ENCODE measurements around the gene RIMBP2.
"Not testable (repeated sequence)": the region's sequence is repeated elsewhere in the genome, so short reads cannot be mapped to it uniquely, and the experiment has no call there.

RIMBP2 gene

DNA sequence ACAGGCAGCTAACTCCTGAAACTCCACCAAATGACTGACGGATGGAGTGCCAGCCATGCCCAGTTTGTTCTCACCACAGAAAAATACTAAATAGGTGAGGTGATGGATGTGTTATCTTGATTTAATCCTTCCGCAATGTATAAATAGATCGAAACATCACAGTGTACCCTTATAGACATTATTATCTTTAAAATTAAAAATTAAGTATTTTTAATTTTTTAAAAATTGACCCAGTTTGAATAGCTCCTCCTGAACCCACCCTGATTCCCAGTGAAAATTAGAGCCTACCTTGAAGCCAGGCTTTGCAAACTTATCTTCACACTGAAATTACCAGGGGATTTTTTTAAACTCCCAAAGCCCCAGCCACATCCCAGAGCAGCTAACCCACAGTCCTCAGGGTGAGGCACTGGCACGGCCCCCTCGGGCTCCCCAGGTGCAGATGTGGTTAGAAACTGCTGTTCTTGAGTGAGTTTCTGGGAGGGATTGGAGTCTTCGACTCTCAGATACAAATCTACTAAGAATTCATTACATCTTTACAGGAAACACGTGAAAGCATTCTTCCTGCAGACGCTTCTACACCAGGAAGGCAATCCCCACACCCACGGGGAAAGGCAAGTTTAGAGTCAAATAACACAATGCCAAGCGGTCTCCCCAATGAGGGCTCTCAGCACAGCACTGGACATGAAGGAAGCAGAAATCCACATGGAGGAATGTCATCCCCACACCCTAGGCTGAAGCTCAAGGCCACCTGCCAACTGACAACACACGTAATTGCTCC lies 126.4 kb downstream of the RIMBP2 start:
- no peak for DNase-seq

DNA sequence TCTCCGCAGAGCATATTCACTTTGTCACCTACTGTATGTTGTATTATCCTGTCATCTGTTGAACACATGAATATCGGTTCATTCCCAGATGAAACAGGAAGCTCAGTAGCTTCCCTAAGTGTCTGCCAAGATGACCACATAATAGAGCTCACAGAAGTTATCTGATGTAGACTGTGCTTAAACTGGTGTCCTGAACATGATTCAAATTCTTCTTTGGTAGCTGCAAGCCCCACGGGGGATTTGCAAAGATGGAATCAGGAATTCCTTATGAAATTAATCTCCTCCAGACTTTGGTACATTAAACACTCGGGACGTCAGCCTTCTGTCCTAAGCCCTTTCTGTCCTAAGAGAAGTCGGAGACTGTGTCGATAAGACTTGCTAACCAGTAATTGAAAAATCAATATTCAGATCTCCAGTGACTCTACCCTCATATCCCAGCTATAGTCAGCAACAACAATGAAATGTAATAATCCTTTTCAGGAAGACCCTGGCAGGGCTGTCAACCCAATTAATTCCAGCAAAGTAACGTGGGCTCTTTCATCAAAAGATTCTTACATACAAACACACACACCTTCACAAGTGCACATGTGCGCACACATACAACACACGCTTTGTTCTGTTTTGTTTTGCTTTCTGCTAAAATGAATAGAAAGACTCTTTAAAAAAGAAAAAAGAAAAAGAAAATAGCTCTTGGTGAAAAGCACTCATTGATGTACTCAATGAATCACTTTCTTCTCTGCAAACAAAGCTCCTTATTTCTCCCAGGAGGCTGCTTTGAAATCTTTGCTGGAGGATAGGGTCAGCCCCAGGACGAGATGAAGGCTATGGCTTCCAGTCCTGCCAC lies 127.2 kb downstream of the RIMBP2 start:
- DNase-seq: no peak

DNA sequence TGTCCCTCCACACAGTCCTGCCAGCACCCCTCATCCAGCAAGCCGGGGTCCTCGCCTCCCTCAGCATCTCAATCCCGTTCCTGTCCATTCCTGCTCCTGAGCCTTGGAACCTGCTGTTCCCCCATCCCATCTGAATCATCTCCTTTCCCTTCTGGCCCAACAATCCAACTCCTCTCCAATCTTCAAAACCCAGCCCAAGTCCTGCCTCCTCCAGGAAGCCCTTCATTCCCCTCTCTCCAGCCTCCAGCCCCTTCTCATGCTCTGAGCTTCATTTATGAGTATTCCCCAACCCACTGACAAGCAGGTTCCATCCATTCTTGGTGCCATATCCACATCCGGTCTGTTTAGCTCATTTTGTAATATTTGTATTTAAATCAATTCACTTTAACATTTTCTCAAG lies 128.1 kb downstream of the RIMBP2 start:
- no peak for DNase-seq

DNA sequence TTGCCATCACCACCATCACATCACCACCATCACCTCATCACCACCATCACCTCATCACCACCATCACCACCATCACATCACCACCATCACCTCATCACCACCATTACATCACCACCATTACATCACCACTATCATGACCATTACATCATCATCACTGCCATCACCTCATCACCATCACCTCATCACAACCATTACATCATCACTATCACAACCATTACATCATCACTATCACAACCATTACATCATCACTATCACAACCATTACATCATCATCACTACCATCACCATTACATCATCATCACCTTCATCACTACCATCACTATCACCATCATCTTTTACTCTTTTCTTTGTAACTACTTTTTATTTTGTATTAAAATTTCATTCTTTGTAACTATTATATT lies 131.6 kb downstream of the RIMBP2 start:
- not testable (repeated sequence) for DNase-seq

DNA sequence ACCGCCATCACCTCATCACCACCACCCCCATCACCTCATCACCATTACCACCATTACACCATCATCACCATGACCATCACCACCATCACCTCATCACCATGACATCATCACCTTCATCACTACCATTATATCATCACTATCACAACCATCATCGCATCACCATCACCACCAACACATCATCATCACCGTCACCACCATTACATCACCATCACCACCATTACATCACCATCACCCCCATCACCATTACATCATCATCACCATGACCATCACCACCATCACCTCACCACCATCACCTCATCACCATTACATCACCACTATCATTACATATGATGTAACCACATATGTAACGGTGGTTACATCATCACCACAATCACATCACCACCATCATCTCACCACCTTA lies 132.3 kb downstream of the RIMBP2 start:
- no peak for DNase-seq

DNA sequence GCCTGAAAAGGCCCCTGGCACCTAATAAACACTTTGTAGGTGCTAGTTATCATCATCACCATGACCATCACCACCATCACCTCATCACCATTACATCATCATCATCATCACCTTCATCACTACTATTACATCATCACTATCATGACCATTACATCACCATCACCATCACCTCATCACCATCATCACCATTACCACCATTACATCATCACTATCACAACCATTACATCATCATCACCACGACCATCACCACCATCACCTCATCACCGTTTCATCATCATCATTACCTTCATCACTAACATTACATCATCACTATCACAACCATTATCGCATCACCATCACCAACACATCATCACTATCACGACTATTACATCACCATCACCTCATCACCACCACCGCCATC lies 132.8 kb downstream of the RIMBP2 start:
- no peak for DNase-seq

DNA sequence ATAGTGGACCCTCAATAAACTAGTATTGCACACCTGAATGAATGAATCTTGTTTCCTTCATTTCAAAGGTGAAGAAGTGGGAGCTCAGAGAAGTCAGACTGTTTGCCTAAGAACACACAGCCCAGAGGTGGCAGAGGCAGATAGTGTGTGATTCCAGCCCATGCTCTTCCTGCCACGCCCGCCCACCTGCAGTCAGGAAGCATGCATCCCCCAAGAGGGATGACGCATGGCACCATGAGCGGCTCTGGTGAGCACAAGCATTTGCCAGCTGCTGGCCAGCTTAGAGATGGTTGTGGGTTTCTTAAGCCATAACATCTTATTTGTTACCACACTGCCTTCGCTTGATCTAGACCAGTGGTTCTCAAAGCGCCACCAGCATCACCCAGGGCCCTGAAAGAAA lies 133.8 kb downstream of the RIMBP2 start:
- no peak for DNase-seq

DNA sequence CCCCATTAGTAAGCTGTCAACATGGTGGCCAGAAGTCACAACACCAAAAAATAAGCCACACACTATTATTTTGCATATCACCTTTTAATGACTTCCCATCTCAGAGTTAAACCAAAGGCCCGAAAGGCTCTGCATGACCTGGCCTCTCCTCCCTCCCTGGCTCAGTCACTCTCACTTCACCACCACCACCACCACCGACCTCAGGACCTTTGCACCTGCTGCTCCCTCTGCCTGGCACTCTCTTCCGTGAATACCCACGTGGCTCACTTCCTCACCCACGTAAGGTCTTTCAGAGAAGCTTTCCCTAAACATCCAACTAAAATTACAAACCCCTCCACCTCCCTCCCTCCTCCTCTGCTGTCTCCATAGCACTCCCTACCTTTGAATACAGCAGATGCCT lies 134.3 kb downstream of the RIMBP2 start:
- DNase-seq: no peak

DNA sequence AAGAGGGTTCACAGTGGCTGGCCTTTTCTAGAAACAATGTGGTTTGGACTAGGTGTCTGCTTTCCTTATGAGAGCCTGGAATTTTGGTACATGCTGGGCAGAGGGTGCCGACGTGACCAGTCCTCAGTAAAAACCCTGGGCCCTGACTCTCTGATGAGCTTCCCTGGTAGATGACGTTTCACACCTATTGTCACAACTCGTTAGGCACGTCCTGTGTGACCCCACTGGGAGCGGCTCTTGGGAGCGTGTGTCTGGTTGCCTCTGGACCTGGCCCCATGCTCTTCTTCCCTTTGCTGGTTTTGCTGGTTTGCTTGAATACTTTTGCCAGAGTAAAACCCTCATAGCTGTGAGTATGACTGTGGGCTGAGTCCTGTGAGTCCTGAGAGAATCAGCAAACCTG lies 136.9 kb downstream of the RIMBP2 start:
- DNase-seq: no peak

DNA sequence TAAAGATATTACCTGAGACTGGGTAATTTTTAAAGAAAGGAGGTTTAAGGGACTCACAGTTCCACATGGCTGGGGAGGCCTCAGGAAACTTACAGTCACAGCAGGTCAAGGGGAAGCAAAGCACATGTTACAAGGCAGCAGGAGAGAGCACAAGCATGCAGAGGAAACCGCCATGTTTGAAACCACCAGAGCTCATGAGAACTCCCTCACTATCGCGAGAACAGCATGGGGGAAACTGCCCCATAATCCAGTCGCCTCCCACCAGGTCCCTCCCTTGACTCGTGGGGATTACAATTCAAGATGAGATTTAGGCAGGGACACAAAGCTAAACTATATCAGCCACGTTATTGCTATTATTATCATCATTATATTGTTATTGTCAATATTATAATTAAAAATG lies 138.7 kb downstream of the RIMBP2 start:
- DNase-seq: no peak

DNA sequence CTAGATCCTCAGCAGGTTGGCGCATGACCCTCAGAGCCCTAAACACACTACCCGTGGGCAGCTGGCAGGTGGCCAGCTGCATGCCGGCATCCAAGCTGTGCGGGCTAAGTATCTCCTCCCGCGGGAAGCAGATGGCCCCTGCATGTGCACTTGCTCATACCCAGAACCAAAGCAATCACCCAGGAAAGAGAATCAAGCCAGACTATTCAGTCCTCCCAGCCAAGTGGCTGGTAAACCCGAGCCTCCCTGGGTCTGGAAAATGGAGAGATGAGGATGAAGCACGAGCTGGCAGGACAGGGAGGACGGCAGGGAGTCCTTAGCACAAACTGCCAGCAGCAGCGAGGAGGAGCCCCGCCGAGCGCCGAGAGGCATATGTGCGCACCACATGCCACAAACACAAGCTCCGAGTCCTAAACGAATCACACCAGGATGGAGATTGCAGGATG lies 139.7 kb downstream of the RIMBP2 start:
- DNase-seq: no peak

DNA sequence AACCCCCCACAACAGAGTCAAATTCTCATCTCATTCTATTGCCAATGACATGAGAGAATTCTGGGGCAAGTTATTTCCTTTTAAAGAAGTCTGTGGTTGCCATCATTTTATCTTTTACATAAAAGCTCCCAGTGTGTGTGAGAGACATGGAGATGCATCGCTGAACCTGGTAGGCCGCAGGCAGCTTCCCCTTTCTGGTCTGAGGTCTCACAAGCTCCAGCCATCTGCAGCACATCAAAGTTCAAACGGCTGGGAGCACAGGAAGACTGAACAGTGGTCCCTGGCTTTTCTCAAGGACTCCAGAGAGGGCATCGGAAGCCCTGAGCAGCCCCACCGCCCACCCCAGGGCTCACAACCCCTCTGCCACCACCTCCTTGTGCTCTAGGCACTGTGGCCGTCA lies 141.7 kb downstream of the RIMBP2 start:
- DNase-seq: no peak

DNA sequence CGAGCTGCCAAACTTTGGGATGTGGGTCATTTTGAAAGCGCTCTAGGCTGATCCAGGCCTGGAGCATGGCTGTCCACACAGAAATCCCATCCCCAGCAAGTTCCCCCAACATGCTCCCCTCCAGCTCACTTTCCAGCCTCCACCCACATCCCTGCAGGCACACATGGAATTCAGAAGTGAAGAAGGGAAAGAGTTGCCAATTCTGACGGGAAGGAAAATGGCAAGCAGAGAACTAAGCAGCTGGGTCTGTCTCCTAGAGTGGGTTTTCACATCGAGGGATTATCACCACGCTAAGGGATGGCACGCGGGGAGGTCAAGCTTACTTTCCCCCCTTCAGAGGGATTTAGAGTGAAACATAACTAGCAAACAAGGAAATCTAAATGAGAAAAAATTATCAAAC lies 142.3 kb downstream of the RIMBP2 start:
- DNase-seq: no peak

DNA sequence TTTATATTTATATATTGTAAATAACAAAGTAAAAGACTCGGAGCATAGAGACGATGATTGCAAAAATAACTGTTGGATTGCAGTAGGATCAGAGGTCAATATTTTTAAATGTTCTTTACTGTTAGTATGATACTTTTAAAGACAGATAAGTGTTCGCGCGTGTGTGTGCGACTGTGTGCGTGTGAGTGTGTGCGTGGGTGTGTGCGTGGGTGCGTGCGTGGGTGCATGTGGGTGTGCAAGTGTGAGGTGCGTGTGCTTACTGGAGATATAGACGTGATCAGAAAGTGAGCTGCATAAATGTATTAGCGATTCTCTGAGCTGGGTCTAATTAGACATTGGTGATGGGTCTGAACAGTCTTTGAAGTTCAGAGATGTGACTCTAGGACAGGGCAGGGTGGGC lies 142.9 kb downstream of the RIMBP2 start:
- no peak for DNase-seq

DNA sequence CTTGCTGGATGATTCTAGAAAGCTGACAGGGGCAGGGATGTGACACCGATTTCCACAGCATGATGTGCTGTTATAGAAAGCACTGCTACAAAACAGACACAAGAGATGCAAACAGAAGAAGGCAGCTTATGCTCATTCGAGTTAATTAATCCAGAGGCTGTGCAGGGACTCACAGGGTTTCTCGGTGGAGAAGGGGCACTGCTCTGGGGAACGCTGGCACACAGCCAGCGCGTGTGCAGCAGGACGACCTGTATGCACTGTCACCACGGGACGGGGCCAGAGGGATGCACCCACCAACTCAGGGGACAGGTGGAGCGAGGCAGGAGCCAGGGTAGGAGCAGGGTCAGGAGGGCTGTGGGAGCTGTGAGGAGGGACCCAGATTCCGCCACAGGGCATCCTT lies 143.5 kb downstream of the RIMBP2 start:
- DNase-seq: no peak

DNA sequence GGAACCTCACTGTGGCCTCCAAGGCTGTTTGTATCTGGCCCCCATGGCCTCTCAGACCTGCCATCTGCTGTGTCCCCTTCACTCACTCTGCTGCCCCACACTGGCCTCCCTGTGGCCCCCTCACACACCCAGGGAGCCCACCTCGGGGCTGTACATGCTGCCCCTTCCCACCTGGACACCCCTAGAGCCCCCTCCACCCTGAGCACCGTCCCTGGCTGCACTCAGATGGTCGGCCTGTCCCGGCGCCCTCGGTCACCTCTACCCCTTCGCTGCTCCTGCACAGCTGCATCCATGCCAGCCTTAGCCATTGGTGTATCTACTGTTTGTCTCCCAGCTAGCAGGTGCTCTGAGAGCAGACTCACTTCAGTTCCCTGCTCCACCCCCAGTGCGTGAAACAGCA lies 144.4 kb downstream of the RIMBP2 start:
- no peak for DNase-seq

DNA sequence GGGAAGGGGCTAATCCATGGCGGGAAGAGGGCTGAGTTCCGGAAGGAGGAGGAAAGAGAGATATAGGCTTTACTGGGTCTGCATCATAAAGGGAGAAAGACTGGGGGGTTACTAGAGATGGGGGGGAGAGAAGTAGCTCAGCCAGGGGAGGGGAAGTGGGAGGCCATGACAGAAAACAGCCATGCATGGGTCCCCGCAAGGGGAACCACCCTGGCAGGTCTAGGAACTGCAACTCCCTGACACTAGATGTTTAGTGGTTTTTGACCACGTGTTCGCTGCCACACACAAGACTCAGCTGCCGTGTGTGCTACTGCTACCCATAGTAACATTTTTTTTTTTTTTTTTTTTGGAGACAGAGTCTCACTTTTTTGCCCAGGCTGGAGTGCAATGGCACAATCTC lies 145.0 kb downstream of the RIMBP2 start:
- no peak for DNase-seq

DNA sequence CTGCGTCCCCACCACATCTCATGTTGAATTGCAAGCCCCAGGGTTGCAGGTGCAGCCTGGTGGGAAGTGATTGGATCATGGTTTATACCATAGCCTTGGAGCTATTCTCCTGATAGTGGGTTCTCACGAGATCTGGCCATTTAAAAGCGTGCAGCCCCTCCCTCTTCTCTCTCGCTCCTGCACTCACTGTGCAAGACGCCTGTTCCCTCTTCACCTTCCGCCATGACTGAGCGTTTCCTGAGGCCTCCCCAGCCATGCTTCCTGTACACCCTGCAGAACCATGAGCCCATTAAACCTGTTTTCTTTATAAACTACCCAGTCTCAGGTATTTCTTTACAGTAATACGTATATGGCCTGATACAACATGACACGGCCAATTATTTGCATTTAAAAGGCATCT lies 146.6 kb downstream of the RIMBP2 start:
- DNase-seq: no peak

DNA sequence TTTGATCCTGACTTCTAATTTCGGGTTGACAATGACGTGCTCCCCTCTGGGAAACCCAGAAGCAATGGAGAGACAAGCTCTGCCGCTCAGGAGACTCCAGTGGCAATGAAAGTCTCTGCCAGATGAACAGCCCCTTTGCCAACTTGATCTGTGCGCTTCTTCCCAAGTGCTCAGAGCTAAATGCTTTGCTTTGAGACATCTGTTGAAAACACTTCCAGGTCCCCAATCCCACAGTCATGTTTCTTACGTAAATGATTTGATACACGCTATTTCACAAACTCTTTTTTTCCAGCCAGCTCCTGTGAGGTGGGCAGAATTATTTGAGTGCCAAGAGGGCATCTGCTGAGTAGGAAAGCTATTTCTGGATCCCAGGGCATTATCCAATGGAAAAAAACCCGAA lies 147.6 kb downstream of the RIMBP2 start:
- no peak for DNase-seq

DNA sequence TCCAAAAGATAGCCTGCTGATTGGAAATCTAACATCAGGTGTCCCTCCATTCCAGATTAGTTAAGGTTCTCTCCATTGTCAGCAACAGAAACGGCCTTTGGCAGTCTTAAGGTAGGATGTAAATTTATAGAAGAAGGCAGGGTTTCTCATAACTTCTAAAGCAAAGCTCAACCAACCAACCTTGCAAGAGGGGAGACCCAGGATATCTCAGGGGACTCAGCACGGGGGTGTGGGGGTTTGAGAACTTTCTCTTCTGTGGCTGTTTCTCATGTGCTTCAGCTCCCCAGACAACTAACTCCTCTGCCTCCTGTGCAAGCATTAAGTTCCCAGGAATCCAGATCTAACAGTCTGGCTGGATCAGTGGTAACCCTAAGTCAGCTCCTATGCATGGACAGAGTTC lies 148.1 kb downstream of the RIMBP2 start:
- no peak for DNase-seq

DNA sequence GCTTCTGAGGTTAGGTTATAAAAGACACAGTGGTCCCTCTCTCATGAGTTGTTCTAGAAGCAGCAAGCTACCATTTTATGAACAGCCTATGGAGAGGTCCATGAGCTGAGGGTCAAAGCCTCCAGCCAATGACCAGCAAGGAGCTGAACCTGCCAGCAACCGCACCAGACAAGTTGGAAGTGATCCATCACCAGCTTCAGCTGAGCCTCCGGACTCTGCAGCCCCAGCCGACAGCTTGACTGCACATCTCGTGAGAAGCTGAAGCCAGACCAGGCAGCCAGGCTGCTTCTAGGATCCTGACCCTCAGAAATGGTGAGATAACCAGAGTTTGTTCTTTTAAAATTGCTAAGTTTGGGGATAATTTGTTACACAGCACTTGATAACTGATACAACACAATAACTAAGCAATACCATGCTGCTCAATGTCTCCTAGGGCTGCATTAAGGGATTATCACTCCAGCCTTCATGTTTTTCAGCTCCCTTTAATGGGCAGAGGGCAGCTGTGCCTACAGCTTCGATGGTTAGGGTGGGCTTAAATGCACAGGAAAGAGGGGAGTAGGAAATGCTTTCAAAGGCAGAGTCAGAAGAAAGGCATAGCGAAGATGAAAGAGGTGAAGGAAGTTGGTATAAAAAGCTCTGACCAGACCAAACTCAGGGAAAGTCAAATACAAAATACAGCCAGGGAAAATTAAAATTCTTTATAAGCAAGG lies 149.5 kb downstream of the RIMBP2 start:
- no peak for DNase-seq

DNA sequence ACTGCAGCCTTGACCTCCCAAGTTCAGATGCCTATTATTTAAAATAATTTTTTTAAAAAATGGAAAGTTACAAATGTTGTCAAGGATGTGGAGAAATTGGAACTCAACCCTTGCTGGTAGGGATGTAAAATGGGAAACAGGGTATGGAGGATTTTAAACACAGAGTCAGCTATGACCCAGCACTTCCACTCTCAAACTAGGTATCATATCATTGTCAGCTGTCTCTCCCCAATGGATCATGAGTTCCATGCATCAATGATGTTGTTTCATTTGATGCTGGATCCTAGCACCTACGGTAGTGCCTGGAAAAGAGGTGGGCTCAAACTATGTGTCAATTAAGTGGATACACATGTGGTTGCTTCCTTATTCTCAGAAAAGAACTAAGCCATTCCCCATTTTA lies 150.9 kb downstream of the RIMBP2 start:
- DNase-seq: no peak

DNA sequence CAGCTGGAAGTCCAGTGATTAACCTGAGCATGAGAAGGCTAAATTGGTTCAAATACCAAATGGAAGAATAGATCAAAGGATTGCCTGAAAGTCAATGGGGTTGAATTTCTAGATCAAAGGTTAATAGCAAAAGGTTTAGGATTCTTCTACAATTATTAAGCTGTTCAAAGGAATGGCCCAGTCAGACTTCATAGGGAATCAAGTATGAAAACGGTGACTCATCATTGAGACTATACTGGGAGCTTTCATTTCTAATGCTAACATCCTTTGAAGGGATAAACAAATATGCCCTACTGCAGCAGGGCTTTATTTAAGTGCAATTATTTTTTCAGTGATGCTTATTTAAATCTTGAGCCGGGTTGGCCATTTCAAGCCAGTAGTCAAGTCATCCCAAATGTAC lies 152.8 kb downstream of the RIMBP2 start:
- no peak for DNase-seq

DNA sequence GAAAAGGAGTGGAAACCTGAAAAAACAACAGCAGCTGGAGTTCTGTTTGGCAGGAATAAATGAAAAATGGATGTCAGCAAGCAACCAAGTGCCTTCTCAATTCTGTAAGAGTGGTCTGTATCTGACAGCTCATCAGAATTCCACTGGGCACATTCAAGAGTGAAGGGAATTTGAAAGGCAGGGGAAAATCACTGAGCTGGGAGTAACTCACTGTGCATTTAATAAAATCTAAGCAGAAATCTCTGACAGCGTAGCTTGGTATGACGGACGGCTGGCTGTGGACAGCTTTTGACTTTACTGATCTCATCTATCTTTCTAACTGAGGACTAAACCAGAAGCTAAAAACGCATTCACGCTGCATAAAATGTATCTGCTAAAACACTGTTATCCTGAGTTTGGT lies 153.4 kb downstream of the RIMBP2 start:
- no peak for DNase-seq
